Erythroblast (primary cell): ENCODE data around the gene GPR157.

Experiments
- GATA1 ChIP-seq: IDR thresholded peaks from 2 replicates; pipeline ENCODE4 v1.6.1; 2011; ENCODE audit warnings: low read depth, mild to moderate bottlenecking, control low read depth, low read length, moderate library complexity
- POLR2A ChIP-seq: IDR thresholded peaks from 2 replicates; pipeline ENCODE4 v1.6.1; 2011; ENCODE audit warnings: mild to moderate bottlenecking, low read length

DNA sequence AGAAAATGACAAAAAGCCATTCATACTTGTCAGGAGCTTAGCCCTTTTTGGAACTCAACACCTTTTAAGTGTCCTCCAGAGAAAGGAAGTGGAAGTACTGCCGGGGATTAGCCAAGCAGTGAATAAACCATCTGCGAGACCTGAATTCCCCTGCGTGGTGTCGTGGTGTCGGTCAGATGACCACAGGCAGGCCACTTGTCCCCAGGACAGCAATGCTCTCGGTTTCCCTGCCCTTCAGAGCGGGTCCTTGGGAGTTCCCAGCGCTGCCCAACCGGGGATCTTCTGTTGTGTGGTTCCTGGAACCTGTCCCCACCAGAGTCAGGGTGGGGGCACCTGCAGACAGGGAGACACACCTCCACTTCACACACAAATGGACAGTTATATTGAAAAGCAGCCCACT lies 9.2 kb downstream of the GPR157 start:
- TF ChIP-seq POLR2A (no peak), GATA1 (no peak)
